Measurements from ENCODE around the gene KRTAP19-5.

KRTAP19-5 gene

GRCh38 chr21:30502041-30502440, at the start of gene KRTAP19-5:
Gene KRTAP19-5, minus strand, starts transcription at chr21:30502141. Its CDS starts 51 bp downstream, at chr21:30502090.
- no peak for DNase-seq

GRCh38 chr21:30541764-30542163, 39.8 kb upstream of the KRTAP19-5 start, which contains the start of gene KRTAP19-6:
Gene KRTAP19-6, minus strand, starts transcription at chr21:30541864. Its CDS starts 31 bp downstream, at chr21:30541833.
- no peak for DNase-seq

- no peak for DNase-seq
Observed at GRCh38 chr21:30518876-30519275, 16.9 kb upstream of the KRTAP19-5 start.

- DNase-seq: no peak
Observed at GRCh38 chr21:30515681-30516080, 13.7 kb upstream of the KRTAP19-5 start.

GRCh38 chr21:30505621-30506205, 3.8 kb upstream of the KRTAP19-5 start:
- peak; percentile 24 for DNase-seq

GRCh38 chr21:30497065-30497464, 4.9 kb downstream of the KRTAP19-5 start, which contains the start of gene KRTAP19-4:
Gene KRTAP19-4, minus strand, starts transcription at chr21:30497165. Its CDS starts 55 bp downstream, at chr21:30497110.
- DNase-seq: no peak

GRCh38 chr21:30491963-30492428, 9.9 kb downstream of the KRTAP19-5 start, which contains the start of gene KRTAP19-3:
Gene KRTAP19-3, minus strand, starts transcription at chr21:30492013. Its CDS starts 56 bp downstream, at chr21:30491957.
- no peak for DNase-seq

- DNase-seq: no peak
Observed at GRCh38 chr21:30487336-30487735, 14.6 kb downstream of the KRTAP19-5 start, which contains the start of gene KRTAP19-2. Gene KRTAP19-2, minus strand, starts transcription at chr21:30487436. Its CDS starts 88 bp downstream, at chr21:30487348.

GRCh38 chr21:30486180-30486579, 15.8 kb downstream of the KRTAP19-5 start:
- no peak for DNase-seq

GRCh38 chr21:30482130-30482529, 19.8 kb downstream of the KRTAP19-5 start:
- DNase-seq: no peak

GRCh38 chr21:30480145-30480544, 21.8 kb downstream of the KRTAP19-5 start, which contains the start of gene KRTAP19-1:
Gene KRTAP19-1, minus strand, starts transcription at chr21:30480367. Its CDS starts 50 bp downstream, at chr21:30480317.
- no peak for DNase-seq

- DNase-seq: no peak
Observed at GRCh38 chr21:30479259-30479658, 22.7 kb downstream of the KRTAP19-5 start.

GRCh38 chr21:30478004-30478403, 23.9 kb downstream of the KRTAP19-5 start:
- DNase-seq: no peak

- DNase-seq: no peak
Observed at GRCh38 chr21:30468900-30469714, 32.8 kb downstream of the KRTAP19-5 start.

GRCh38 chr21:30463713-30464112, 38.2 kb downstream of the KRTAP19-5 start:
- peak; percentile 1 for DNase-seq
